ENCODE measurements around the gene ZNF521. TPM values are rescaled to one million over a fixed set of nuclear protein-coding genes. Genes with fewer than 3 reads are reported as not detected.

The ZNF521 gene
- total RNA-seq, 1 donor from 2014 or later = 48.0 TPM

GRCh38 chr18:25058521-25058920 is 293.4 kb downstream of the ZNF521 start:
- Histone ChIP-seq H3K4me3 (ENCODE audit: insufficient read depth, low read depth, low read length) (no peak overlapping the region), H3K36me3 (ENCODE audit: insufficient read depth, low read length) (no peaks in the 10 kb centered on the region), H3K4me2 (ENCODE audit: low read length) (no peak overlapping the region), H3K4me1 (ENCODE audit: insufficient read depth, low read length) (no peaks in the 10 kb centered on the region), H3K9me3 (ENCODE audit: insufficient read depth, low read depth, low read length) (no peaks in the 10 kb centered on the region), H3K9ac (ENCODE audit: low read length) (no peak overlapping the region), H3K79me2 (ENCODE audit: insufficient read depth, low read length) (no peaks in the 10 kb centered on the region), H3K27me3 (ENCODE audit: insufficient read depth, low read length) (no peaks in the 10 kb centered on the region), H4K20me1 (ENCODE audit: insufficient read depth, low read length) (no peaks in the 10 kb centered on the region), H2AFZ (ENCODE audit: low read depth, low read length) (no peak overlapping the region), H3K27ac (ENCODE audit: low read depth, low read length) (no peak overlapping the region)
- TF ChIP-seq EZH2 (IDR thresholded peaks at IDR 0.05; ENCODE audit: insufficient read depth, low read length) (no peak), CTCF (IDR thresholded peaks at IDR 0.05; ENCODE audit: insufficient read depth, low read depth, low read length) (no peak)
- FAIRE-seq = no peak
- Mint-ChIP-seq H3K4me3 (ENCODE audit: unreplicated experiment) (no peak overlapping the region), H3K36me3 (ENCODE audit: low read depth, unreplicated experiment) (peaks cover 3% of the 10 kb centered on the region), H3K9me3 (ENCODE audit: unreplicated experiment) (no peaks in the 10 kb centered on the region), H3K27ac (ENCODE audit: unreplicated experiment) (no peak overlapping the region), H3K4me1 (ENCODE audit: low read depth, unreplicated experiment) (no peaks in the 10 kb centered on the region), H3K27me3 (ENCODE audit: low read depth, unreplicated experiment) (no peaks in the 10 kb centered on the region)
- DNase-seq (ENCODE audit: low read depth) = no peak

GRCh38 chr18:25057491-25058050 is 294.4 kb downstream of the ZNF521 start:
- Histone ChIP-seq H3K4me2 (ENCODE audit: low read length) (no peak overlapping the region), H3K27me3 (ENCODE audit: insufficient read depth, low read length) (no peaks in the 10 kb centered on the region), H4K20me1 (ENCODE audit: insufficient read depth, low read length) (no peaks in the 10 kb centered on the region), H3K4me1 (ENCODE audit: insufficient read depth, low read length) (no peaks in the 10 kb centered on the region), H3K9ac (ENCODE audit: low read length) (no peak overlapping the region), H3K9me3 (ENCODE audit: insufficient read depth, low read depth, low read length) (no peaks in the 10 kb centered on the region), H3K4me3 (ENCODE audit: insufficient read depth, low read depth, low read length) (no peak overlapping the region), H3K79me2 (ENCODE audit: insufficient read depth, low read length) (no peaks in the 10 kb centered on the region), H3K27ac (ENCODE audit: low read depth, low read length) (no peak overlapping the region), H2AFZ (ENCODE audit: low read depth, low read length) (no peak overlapping the region), H3K36me3 (ENCODE audit: insufficient read depth, low read length) (no peaks in the 10 kb centered on the region)
- Mint-ChIP-seq H3K9me3 (ENCODE audit: unreplicated experiment) (no peaks in the 10 kb centered on the region), H3K4me1 (ENCODE audit: low read depth, unreplicated experiment) (no peaks in the 10 kb centered on the region), H3K36me3 (ENCODE audit: low read depth, unreplicated experiment) (peaks cover 3% of the 10 kb centered on the region), H3K4me3 (ENCODE audit: unreplicated experiment) (no peak overlapping the region), H3K27me3 (ENCODE audit: low read depth, unreplicated experiment) (no peaks in the 10 kb centered on the region), H3K27ac (ENCODE audit: unreplicated experiment) (no peak overlapping the region)
- DNase-seq (ENCODE audit: low read depth) (no peak), FAIRE-seq (no peak)
- no peak for TF ChIP-seq EZH2 (IDR thresholded peaks at IDR 0.05; ENCODE audit: insufficient read depth, low read length)
- TF ChIP-seq CTCF (IDR thresholded peaks at IDR 0.05; ENCODE audit: insufficient read depth, low read depth, low read length) = no peak

GRCh38 chr18:25056429-25056828 is 295.5 kb downstream of the ZNF521 start:
- Mint-ChIP-seq H3K4me3 (ENCODE audit: unreplicated experiment) (no peak overlapping the region), H3K4me1 (ENCODE audit: low read depth, unreplicated experiment) (no peaks in the 10 kb centered on the region), H3K36me3 (ENCODE audit: low read depth, unreplicated experiment) (peaks cover 3% of the 10 kb centered on the region), H3K27me3 (ENCODE audit: low read depth, unreplicated experiment) (no peaks in the 10 kb centered on the region), H3K27ac (ENCODE audit: unreplicated experiment) (no peak overlapping the region), H3K9me3 (ENCODE audit: unreplicated experiment) (no peaks in the 10 kb centered on the region)
- Histone ChIP-seq H4K20me1 (ENCODE audit: insufficient read depth, low read length) (no peaks in the 10 kb centered on the region), H3K4me2 (ENCODE audit: low read length) (no peak overlapping the region), H3K9me3 (ENCODE audit: insufficient read depth, low read depth, low read length) (no peaks in the 10 kb centered on the region), H3K27me3 (ENCODE audit: insufficient read depth, low read length) (no peaks in the 10 kb centered on the region), H3K27ac (ENCODE audit: low read depth, low read length) (no peak overlapping the region), H3K4me3 (ENCODE audit: insufficient read depth, low read depth, low read length) (no peak overlapping the region), H3K4me1 (ENCODE audit: insufficient read depth, low read length) (no peaks in the 10 kb centered on the region), H3K36me3 (ENCODE audit: insufficient read depth, low read length) (no peaks in the 10 kb centered on the region), H3K79me2 (ENCODE audit: insufficient read depth, low read length) (no peaks in the 10 kb centered on the region), H2AFZ (ENCODE audit: low read depth, low read length) (no peak overlapping the region), H3K9ac (ENCODE audit: low read length) (no peak overlapping the region)
- FAIRE-seq (no peak), DNase-seq (ENCODE audit: low read depth) (no peak)
- TF ChIP-seq CTCF (IDR thresholded peaks at IDR 0.05; ENCODE audit: insufficient read depth, low read depth, low read length) (no peak), EZH2 (IDR thresholded peaks at IDR 0.05; ENCODE audit: insufficient read depth, low read length) (no peak)
